ENCODE data around the gene CYB5D1.

Gene CYB5D1

GRCh38 chr17:7849751-7850504 is 7.9 kb upstream of the CYB5D1 start:
- no peak overlapping the region for H3K4me3 ChIP-seq (ENCODE audit: control insufficient read depth, low read depth, low read length)
- DNase-seq (ENCODE audit: low read depth) = no peak
- TF ChIP-seq CTCF (conservative IDR thresholded peaks at IDR 0.05; ENCODE audit: control insufficient read depth, insufficient read depth, low read depth, low read length) = no peak

GRCh38 chr17:7850701-7851437 is 6.9 kb upstream of the CYB5D1 start:
- DNase-seq (ENCODE audit: low read depth) = no peak
- H3K4me3 ChIP-seq (ENCODE audit: control insufficient read depth, low read depth, low read length) = no peak overlapping the region
- TF ChIP-seq CTCF (conservative IDR thresholded peaks at IDR 0.05; ENCODE audit: control insufficient read depth, insufficient read depth, low read depth, low read length) = no peak

- H3K4me3 ChIP-seq (ENCODE audit: control insufficient read depth, low read depth, low read length) = no peak overlapping the region
- TF ChIP-seq CTCF (conservative IDR thresholded peaks at IDR 0.05; ENCODE audit: control insufficient read depth, insufficient read depth, low read depth, low read length) = peak; percentile 89
- DNase-seq (ENCODE audit: low read depth) = peak; percentile 85
Measured at GRCh38 chr17:7851438-7852261, 6.2 kb upstream of the CYB5D1 start.

- H3K4me3 ChIP-seq (ENCODE audit: control insufficient read depth, low read depth, low read length) = no peak overlapping the region
- TF ChIP-seq CTCF (conservative IDR thresholded peaks at IDR 0.05; ENCODE audit: control insufficient read depth, insufficient read depth, low read depth, low read length) = no peak
- no peak for DNase-seq (ENCODE audit: low read depth)
Measured at GRCh38 chr17:7852262-7852670, 5.5 kb upstream of the CYB5D1 start.

- no peak for DNase-seq (ENCODE audit: low read depth)
- no peak for TF ChIP-seq CTCF (conservative IDR thresholded peaks at IDR 0.05; ENCODE audit: control insufficient read depth, insufficient read depth, low read depth, low read length)
- no peak overlapping the region for H3K4me3 ChIP-seq (ENCODE audit: control insufficient read depth, low read depth, low read length)
Measured at GRCh38 chr17:7852919-7853690, 4.7 kb upstream of the CYB5D1 start.

- TF ChIP-seq CTCF (conservative IDR thresholded peaks at IDR 0.05; ENCODE audit: control insufficient read depth, insufficient read depth, low read depth, low read length) = no peak
- DNase-seq (ENCODE audit: low read depth) = no peak
- no peak overlapping the region for H3K4me3 ChIP-seq (ENCODE audit: control insufficient read depth, low read depth, low read length)
Measured at GRCh38 chr17:7853691-7854038, 4.1 kb upstream of the CYB5D1 start.
